ENCODE data around the gene DUSP2. TPM values are rescaled to one million over a fixed set of nuclear protein-coding genes. Genes with fewer than 3 reads are reported as not detected.

The DUSP2 gene
- total and polyA plus RNA-seq, 2 experiments from 2014 or later: 6.6 to 13.0 TPM

- no peaks in the 10 kb centered on the region for H3K4me1 ChIP-seq (ENCODE audit: insufficient read depth)
- Mint-ChIP-seq H3K4me1 (peaks cover 1% of the 10 kb centered on the region), H3K27ac (no peak overlapping the region), H3K36me3 (ENCODE audit: low read depth) (no peaks in the 10 kb centered on the region), H3K9me3 (peaks cover 19% of the 10 kb centered on the region), H3K27me3 (ENCODE audit: insufficient read depth, low read depth, poor library complexity) (peaks cover 2% of the 10 kb centered on the region), H3K4me3 (no peak overlapping the region)
- no peaks in the 10 kb centered on the region for H3F3A ChIP-seq (replicated peaks; ENCODE audit: low read depth)
- DNase-seq (ENCODE audit: low spot score) (no peak), ATAC-seq (no peak)
- no peaks in the 10 kb centered on the region for H3K36me3 ChIP-seq (ENCODE audit: insufficient read depth)
- no peak overlapping the region for H2AFZ ChIP-seq
- no peak overlapping the region for H3K27ac ChIP-seq (ENCODE audit: low read depth)
- H3K27me3 ChIP-seq (ENCODE audit: insufficient read depth): no peaks in the 10 kb centered on the region
- H3K4me3 ChIP-seq: no peak overlapping the region
- TF ChIP-seq JUNB (IDR thresholded peaks at IDR 0.05; ENCODE audit: unreplicated experiment) (no peak), ZNF462 (CRISPR knock-in tag; IDR thresholded peaks at IDR 0.05) (no peak), POLR2AphosphoS5 (IDR thresholded peaks at IDR 0.05; ENCODE audit: low read depth) (no peak), ZNF114 (CRISPR knock-in tag; IDR thresholded peaks at IDR 0.05) (no peak), CREB1 (CRISPR knock-in tag; IDR thresholded peaks at IDR 0.05; ENCODE audit: low read depth) (no peak), NANOG (IDR thresholded peaks at IDR 0.05; ENCODE audit: borderline replicate concordance) (no peak), EZH2phosphoT487 (IDR thresholded peaks at IDR 0.05; ENCODE audit: unreplicated experiment) (no peak)
- H3K4me2 ChIP-seq: no peak overlapping the region
- H3K9me2 ChIP-seq (ENCODE audit: insufficient read depth): no peaks in the 10 kb centered on the region
- no peaks in the 10 kb centered on the region for H4K20me1 ChIP-seq (replicated peaks; ENCODE audit: insufficient read depth)
- H3K79me2 ChIP-seq (replicated peaks; ENCODE audit: insufficient read depth): no peaks in the 10 kb centered on the region
Observed at GRCh38 chr2:96169868-96170507, 24.7 kb upstream of the DUSP2 start.

All from GM23338 (cell line).